ENCODE results near the gene PRKN.

GRCh38 chr6:162651505-162651904, 76.1 kb downstream of the PRKN start:
- TF ChIP-seq, protein P1, sequence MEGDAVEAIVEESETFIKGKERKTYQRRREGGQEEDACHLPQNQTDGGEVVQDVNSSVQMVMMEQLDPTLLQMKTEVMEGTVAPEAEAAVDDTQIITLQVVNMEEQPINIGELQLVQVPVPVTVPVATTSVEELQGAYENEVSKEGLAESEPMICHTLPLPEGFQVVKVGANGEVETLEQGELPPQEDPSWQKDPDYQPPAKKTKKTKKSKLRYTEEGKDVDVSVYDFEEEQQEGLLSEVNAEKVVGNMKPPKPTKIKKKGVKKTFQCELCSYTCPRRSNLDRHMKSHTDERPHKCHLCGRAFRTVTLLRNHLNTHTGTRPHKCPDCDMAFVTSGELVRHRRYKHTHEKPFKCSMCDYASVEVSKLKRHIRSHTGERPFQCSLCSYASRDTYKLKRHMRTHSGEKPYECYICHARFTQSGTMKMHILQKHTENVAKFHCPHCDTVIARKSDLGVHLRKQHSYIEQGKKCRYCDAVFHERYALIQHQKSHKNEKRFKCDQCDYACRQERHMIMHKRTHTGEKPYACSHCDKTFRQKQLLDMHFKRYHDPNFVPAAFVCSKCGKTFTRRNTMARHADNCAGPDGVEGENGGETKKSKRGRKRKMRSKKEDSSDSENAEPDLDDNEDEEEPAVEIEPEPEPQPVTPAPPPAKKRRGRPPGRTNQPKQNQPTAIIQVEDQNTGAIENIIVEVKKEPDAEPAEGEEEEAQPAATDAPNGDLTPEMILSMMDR (conservative IDR thresholded peaks at IDR 0.05; ENCODE audit: low read depth, low read length): no peak
- TF ChIP-seq EZH2 (IDR thresholded peaks at IDR 0.05; ENCODE audit: borderline replicate concordance, low read depth, low read length, poor library complexity, severe bottlenecking): no peak

All from A673 (cell line).